Prostate gland (tissue), 2 donors: Measurements from ENCODE around the gene IFNB1. TPM values are rescaled to one million over a fixed set of nuclear protein-coding genes. Genes with fewer than 3 reads are reported as not detected.

Experiments used
- DNase-seq: peaks from one replicate; pipeline ENCODE4 v3.0.0-alpha.2; 2019; ENCODE audit warnings: low spot score
- H3K27ac ChIP-seq, 2 donors: fragments of 200-600 bp; sonication (generic); 2 replicates each; pipeline ENCODE4 v1.5.1; 2017 to 2019
- H3K27me3 ChIP-seq: fragments of 200-600 bp; sonication (generic); replicated peaks from 2 replicates; pipeline ENCODE4 v1.5.1; 2019; ENCODE audit not compliant: insufficient read depth
- H3K36me3 ChIP-seq, 2 donors: fragments of 200-600 bp; sonication (generic); 1 replicate in 1 of 2; 2 replicates in 1 of 2; pipeline versions ENCODE4 v1.5.1 to v1.8.1; 2017 to 2019
- H3K4me1 ChIP-seq: fragments of 200-600 bp; sonication (generic); replicated peaks from 2 replicates; pipeline ENCODE4 v1.5.1; 2019
- H3K4me3 ChIP-seq, 2 donors: fragments of 200-600 bp; sonication (generic); 2 replicates each; pipeline ENCODE4 v1.5.1; 2017 to 2019
- H3K9me3 ChIP-seq: fragments of 200-600 bp; sonication (generic); 2 replicates; pipeline ENCODE4 v1.5.1; 2017
- CTCF ChIP-seq, 4 experiments: fragments of 200-600 bp in 2 of 4; fragments of 450-650 bp in 2 of 4; sonication (generic) in 2 of 4; IDR thresholded peaks; 1 replicate in 3 of 4; 2 replicates in 1 of 4; pipeline ENCODE4 v1.5.1; 2016 to 2019; ENCODE audit warnings: antibody characterized with exemption in 4 of 4, mild to moderate bottlenecking in 2 of 4, moderate library complexity in 2 of 4
- POLR2A ChIP-seq: fragments of 450-650 bp; IDR thresholded peaks from one replicate; pipeline ENCODE4 v1.6.1; 2016; ENCODE audit warnings: antibody characterized with exemption, mild to moderate bottlenecking
- POLR2AphosphoS5 ChIP-seq: sonication (generic); formaldehyde crosslinking; IDR thresholded peaks from one replicate; pipeline ENCODE4 v1.6.1; 2017; ENCODE audit warnings: antibody characterized with exemption
- WGBS: methylation state at CpG from one replicate; pipeline ENCODE4 v1.1.5; 2018; 5-methylcytosine and 5-hydroxymethylcytosine counted together
- intact Hi-C: fragments of 100-400 bp; cut with DNase I; formaldehyde crosslinking; loops from one replicate; pipeline ENCODE4 v1.14.2; 2022
- small RNA-seq, 2 donors: library from RNA; depleted of rRNA; stranded (forward); fragments of <200 nt; gene quantifications; one replicate each; pipeline ENCODE3, GENCODE V24; 2016
- total RNA-seq, 2 donors: library from RNA; depleted of rRNA; stranded (reverse); fragments of >200 nt; gene quantifications; one replicate each; pipeline ENCODE4 v1.1.0, GENCODE V29; 2016

The IFNB1 gene
- total RNA-seq, 2 donors from 2014 or later: not detected

DNA sequence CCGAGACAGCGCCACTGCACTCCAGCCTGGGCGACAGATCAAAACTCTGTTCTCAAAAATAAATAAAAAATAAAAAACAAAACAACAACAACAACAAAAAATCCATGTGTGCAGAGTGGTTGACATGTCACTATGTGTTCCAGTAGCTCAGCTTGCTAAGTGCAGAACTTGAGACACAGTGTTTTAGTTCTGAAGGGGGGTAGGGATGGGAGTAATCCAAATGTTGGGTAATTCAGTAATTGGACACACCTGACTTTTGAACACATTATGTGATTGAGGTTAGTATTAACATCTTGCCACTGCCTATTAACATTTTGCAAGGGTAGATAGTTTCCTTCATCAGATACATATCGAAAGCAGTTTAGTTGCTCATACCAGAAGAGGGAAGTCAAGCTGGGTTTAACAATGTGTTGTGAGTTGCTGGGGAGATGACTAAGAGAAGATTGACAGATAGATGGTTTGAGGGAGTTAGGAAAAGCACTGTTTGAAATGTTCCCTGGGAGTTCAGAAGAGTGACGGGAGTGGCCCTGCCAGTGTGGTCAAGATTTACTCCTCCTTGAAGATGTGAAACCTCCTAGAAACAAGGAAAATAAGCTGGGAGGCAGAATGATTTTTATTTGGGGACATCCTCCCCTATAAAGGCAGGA is 47.2 kb downstream of the IFNB1 start:
- no peaks in the 10 kb centered on the region for H3K27me3 ChIP-seq
- intact Hi-C loops: loop anchor here (2.0 to 5.0 kb wide), 2 partner anchors 42 to 50 kb away; no protein-coding TSS in a partner anchor
- H3K4me1 ChIP-seq: no peaks in the 10 kb centered on the region
- WGBS: 60% methylated on average over 5 of the region's 5 CpGs
- DNase-seq: no peak
- peak overlapping the region; percentile 66 to 72 for H3K27ac ChIP-seq
- no peaks in the 10 kb centered on the region for H3K36me3 ChIP-seq
- H3K9me3 ChIP-seq: no peaks in the 10 kb centered on the region
- TF ChIP-seq POLR2AphosphoS5 (no peak), CTCF (IDR thresholded peaks at IDR 0.05) (no peak), POLR2A (no peak)
- peak overlapping the region in 1 of 2 donors; percentile 49 for H3K4me3 ChIP-seq

DNA sequence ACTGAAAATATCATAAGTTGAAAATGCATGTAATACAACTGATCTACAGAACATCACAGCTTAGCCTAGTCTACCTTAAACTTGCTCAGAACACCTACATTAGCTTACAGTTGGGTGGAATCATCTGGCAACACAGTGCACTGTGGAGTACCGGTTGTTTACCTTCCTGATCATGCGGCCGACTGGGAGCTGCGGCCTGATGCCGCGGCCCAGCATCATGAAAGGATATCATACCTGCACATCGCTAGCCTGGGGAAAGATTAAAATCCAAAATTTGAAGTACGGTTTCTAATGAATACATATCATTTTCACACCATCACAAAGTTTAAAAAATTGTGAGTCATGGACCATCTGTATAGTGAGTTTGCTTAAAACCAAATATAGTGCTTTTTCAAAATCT is 48.1 kb downstream of the IFNB1 start:
- Histone ChIP-seq H3K36me3 (no peaks in the 10 kb centered on the region), H3K4me3 (no peak overlapping the region), H3K4me1 (no peaks in the 10 kb centered on the region), H3K9me3 (no peaks in the 10 kb centered on the region), H3K27me3 (no peaks in the 10 kb centered on the region), H3K27ac (no peak overlapping the region)
- no peak for TF ChIP-seq POLR2A
- TF ChIP-seq POLR2AphosphoS5: no peak
- TF ChIP-seq CTCF (IDR thresholded peaks at IDR 0.05): no peak
- no peak for DNase-seq
- 69% methylated on average over 8 of the region's 8 CpGs for WGBS
- intact Hi-C loops: loop anchor here (2.0 to 5.0 kb wide), 2 partner anchors 43 to 49 kb away; no protein-coding TSS in a partner anchor

DNA sequence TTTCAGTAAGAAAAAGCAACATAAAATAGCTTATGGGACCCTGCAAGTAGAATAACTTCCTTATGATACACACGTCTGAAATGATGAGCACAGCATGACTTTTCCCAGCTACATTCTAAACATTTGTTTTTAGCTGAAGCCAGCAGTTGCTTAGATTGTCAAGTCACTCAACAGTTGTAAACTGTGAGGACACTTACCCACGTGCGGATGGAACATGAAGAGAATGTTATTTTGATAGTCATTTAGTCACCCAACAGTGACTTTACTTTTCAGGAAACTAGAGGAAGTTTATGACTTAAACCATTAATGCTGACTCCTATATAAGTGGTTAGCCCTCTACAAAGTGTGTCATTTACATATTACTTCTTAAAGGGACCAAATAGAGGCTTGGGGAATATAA is 49.3 kb downstream of the IFNB1 start:
- WGBS: 37% methylated on average over 3 of the region's 3 CpGs
- no peaks in the 10 kb centered on the region for H3K4me1 ChIP-seq
- TF ChIP-seq CTCF (IDR thresholded peaks at IDR 0.05) (no peak), POLR2AphosphoS5 (no peak), POLR2A (no peak)
- H3K4me3 ChIP-seq: no peak overlapping the region
- no peak overlapping the region for H3K27ac ChIP-seq
- H3K27me3 ChIP-seq: no peaks in the 10 kb centered on the region
- intact Hi-C loops: no loop called here
- DNase-seq: no peak
- no peaks in the 10 kb centered on the region for H3K9me3 ChIP-seq
- H3K36me3 ChIP-seq: no peaks in the 10 kb centered on the region

DNA sequence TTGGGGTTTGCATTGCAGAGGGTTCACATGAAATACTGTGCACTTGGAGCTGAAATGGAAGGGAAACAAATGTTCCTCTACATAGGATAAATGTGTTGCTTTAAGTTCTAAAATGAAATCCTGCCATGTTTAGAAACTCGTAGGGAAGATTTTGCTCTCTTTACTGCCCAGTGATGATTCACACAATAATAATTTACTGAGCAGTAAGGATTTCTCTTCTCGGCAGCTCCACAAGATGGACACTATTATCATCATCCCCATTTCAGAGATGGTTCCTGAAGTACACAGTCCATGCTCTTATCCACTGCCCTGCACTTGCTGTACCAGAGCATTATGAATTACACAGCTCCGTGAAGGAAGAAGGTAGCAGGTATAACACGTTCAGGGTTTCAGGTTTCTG is 50.4 kb downstream of the IFNB1 start:
- H3K4me3 ChIP-seq: no peak overlapping the region
- H3K27me3 ChIP-seq: no peaks in the 10 kb centered on the region
- no peak overlapping the region for H3K27ac ChIP-seq
- DNase-seq: no peak
- WGBS: 72% methylated on average over 4 of the region's 4 CpGs
- no peaks in the 10 kb centered on the region for H3K36me3 ChIP-seq
- intact Hi-C loops: no loop called here
- H3K4me1 ChIP-seq: no peaks in the 10 kb centered on the region
- no peaks in the 10 kb centered on the region for H3K9me3 ChIP-seq
- no peak for TF ChIP-seq CTCF (IDR thresholded peaks at IDR 0.05)
- no peak for TF ChIP-seq POLR2A
- no peak for TF ChIP-seq POLR2AphosphoS5

Small RNA genes within 50 kb of the gene (small RNA-seq; reads per million reads assigned to genes)
- gene IFNWP4: 0 reads per million in 2 donors

Other genes with a start within 250 kb of the IFNB1 start
- 1 to 10 TPM; 2.4 to 3.1 TPM for gene HACD4, start 46.3 kb downstream of the IFNB1 start, total RNA-seq
- gene IFNW1, start 63.9 kb upstream of the IFNB1 start, total RNA-seq: not detected
- not detected for gene IFNA21, start 88.7 kb upstream of the IFNB1 start, total RNA-seq
- not detected for gene IFNA4, start 109.6 kb upstream of the IFNB1 start, total RNA-seq
- gene IFNA7, start 124.3 kb upstream of the IFNB1 start, total RNA-seq: not detected
- not detected for gene IFNA10, start 129.2 kb upstream of the IFNB1 start, total RNA-seq
- gene IFNA16, start 139.4 kb upstream of the IFNB1 start, total RNA-seq: not detected
- gene IFNA17, start 150.3 kb upstream of the IFNB1 start, total RNA-seq: not detected
- gene IFNA14, start 162.1 kb upstream of the IFNB1 start, total RNA-seq: not detected
- gene IFNA5, start 227.4 kb upstream of the IFNB1 start, total RNA-seq: not detected